Right lobe of liver (tissue), 4 donors: Measurements from ENCODE around the gene AHDC1.

Experiments
- POLR2A ChIP-seq: fragments of 450-650 bp; IDR thresholded peaks from one replicate; pipeline ENCODE4 v1.6.1; 2017; ENCODE audit warnings: antibody characterized with exemption, mild to moderate bottlenecking
- TF ChIP-seq, protein P1 (sequence below), 4 donors: fragments of 200-600 bp in 3 of 4; fragments of 450-650 bp in 1 of 4; IDR thresholded peaks; one replicate each; pipeline versions ENCODE4 v1.5.1 to v1.8.0; 2016 to 2022; ENCODE audit warnings: antibody characterized with exemption in 4 of 4, mild to moderate bottlenecking in 2 of 4
- donor health status: DM: no; HTN: no; CAD: no.
- donor health status: DM: no; HTN: no; CAD: no.
- donor health status: DM: no; HTN: yes; CAD: no.

GRCh38 chr1:27527223-27527889 is 76.6 kb downstream of the AHDC1 start:
- TF ChIP-seq, protein P1, sequence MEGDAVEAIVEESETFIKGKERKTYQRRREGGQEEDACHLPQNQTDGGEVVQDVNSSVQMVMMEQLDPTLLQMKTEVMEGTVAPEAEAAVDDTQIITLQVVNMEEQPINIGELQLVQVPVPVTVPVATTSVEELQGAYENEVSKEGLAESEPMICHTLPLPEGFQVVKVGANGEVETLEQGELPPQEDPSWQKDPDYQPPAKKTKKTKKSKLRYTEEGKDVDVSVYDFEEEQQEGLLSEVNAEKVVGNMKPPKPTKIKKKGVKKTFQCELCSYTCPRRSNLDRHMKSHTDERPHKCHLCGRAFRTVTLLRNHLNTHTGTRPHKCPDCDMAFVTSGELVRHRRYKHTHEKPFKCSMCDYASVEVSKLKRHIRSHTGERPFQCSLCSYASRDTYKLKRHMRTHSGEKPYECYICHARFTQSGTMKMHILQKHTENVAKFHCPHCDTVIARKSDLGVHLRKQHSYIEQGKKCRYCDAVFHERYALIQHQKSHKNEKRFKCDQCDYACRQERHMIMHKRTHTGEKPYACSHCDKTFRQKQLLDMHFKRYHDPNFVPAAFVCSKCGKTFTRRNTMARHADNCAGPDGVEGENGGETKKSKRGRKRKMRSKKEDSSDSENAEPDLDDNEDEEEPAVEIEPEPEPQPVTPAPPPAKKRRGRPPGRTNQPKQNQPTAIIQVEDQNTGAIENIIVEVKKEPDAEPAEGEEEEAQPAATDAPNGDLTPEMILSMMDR (IDR thresholded peaks at IDR 0.05), result no peak
- TF ChIP-seq POLR2A, result no peak
